HG02981 (cell line): ENCODE data around the gene H6PD.

Experiments used
- ATAC-seq: cut with Tn5 transposase; IDR thresholded peaks from one replicate; pipeline ENCODE4 v1.9.1; 2021; ENCODE audit warnings: mild to moderate bottlenecking, moderate library complexity; ENCODE audit not compliant: unreplicated experiment

The H6PD gene

GRCh38 chr1:9204156-9204720 is 30.3 kb upstream of the H6PD start:
- no peak for ATAC-seq

- ATAC-seq = no peak
Measured at GRCh38 chr1:9207086-9207485, 27.5 kb upstream of the H6PD start.

GRCh38 chr1:9207715-9208114 is 26.9 kb upstream of the H6PD start:
- ATAC-seq = no peak

GRCh38 chr1:9211291-9211811 is 23.2 kb upstream of the H6PD start:
- ATAC-seq = no peak

- ATAC-seq = no peak
Measured at GRCh38 chr1:9212735-9213134, 21.8 kb upstream of the H6PD start.

GRCh38 chr1:9213956-9214355 is 20.6 kb upstream of the H6PD start:
- ATAC-seq = no peak

GRCh38 chr1:9218917-9219316 is 15.7 kb upstream of the H6PD start:
- no peak for ATAC-seq

- no peak for ATAC-seq
Measured at GRCh38 chr1:9222846-9223625, 11.5 kb upstream of the H6PD start.

- ATAC-seq = no peak
Measured at GRCh38 chr1:9224664-9225410, 9.7 kb upstream of the H6PD start.

GRCh38 chr1:9225411-9225785 is 9.2 kb upstream of the H6PD start:
- no peak for ATAC-seq

- ATAC-seq = no peak
Measured at GRCh38 chr1:9228609-9229008, 6.0 kb upstream of the H6PD start.

GRCh38 chr1:9229549-9229948 is 5.0 kb upstream of the H6PD start:
- ATAC-seq = no peak

GRCh38 chr1:9230869-9231533 is 3.6 kb upstream of the H6PD start:
- ATAC-seq = no peak

GRCh38 chr1:9231648-9232332 is 2.8 kb upstream of the H6PD start:
- no peak for ATAC-seq

- ATAC-seq = no peak
Measured at GRCh38 chr1:9233241-9233941, 1.2 kb upstream of the H6PD start.

GRCh38 chr1:9233942-9234222 is 692 bp upstream of the H6PD start:
- ATAC-seq = no peak

- peak; percentile 31 for ATAC-seq
Measured at GRCh38 chr1:9235096-9235459, 504 bp downstream of the H6PD start.

- no peak for ATAC-seq
Measured at GRCh38 chr1:9235560-9235959, 986 bp downstream of the H6PD start.

- ATAC-seq = no peak
Measured at GRCh38 chr1:9238134-9238533, 3.6 kb downstream of the H6PD start.

- no peak for ATAC-seq
Measured at GRCh38 chr1:9238550-9238949, 4.0 kb downstream of the H6PD start.
